ENCODE measurements around the gene MZF1. TPM values are rescaled to one million over a fixed set of nuclear protein-coding genes. Genes with fewer than 3 reads are reported as not detected.
"Not testable (repeated sequence)": the region's sequence is repeated elsewhere in the genome, so short reads cannot be mapped to it uniquely, and the experiment has no call there.

Gene MZF1
- 18.6 and 23.1 TPM in 2 replicates for total RNA-seq

DNA sequence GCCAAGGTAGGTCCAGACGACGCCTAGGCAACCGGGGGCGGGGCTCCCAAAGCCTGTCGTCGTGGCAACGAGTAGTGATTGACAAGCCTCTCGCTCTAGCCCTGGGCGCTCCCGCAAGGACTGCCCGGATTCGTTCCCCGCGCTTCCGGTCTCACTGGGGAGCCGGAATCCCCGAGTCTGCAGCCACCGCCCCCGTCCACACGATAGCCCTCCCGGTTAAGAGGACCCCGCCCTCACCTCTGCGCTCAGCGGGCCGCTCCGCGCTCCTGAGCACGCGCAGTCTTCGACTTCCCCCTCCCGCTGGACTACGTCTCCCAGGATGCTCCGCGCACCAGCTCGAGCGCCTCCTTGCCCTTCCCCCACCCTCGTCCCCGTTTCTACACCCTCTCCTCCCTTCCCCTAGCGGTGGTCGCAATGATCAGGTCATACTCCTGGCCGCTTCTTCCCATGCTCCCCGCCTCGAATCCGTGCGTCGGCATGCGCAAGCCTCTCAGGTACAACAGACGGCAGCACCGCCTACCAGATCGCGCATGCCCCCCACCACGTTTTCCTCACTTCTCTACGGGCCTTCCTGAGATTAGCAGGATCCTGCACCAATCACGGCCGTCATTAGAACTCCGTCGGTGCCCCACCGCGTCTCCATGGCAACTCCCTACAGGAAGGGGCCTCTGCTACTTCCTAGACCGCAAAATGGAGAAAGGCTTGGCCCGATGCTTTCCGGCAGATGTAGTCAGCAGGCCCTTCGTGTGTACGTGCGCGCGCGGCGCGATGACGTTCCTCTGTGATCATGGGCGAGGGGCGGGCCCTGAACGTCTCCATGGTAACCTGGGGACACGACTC lies at the start of gene MZF1:
MZF1 (minus strand) TSS at position 518 of the 840 bp plus-strand sequence. CDS start 1,946 bp downstream, outside the sequence.
- DNase-seq (ENCODE audit: extremely low read depth, low read depth, low spot score) = peak; percentile 98

DNA sequence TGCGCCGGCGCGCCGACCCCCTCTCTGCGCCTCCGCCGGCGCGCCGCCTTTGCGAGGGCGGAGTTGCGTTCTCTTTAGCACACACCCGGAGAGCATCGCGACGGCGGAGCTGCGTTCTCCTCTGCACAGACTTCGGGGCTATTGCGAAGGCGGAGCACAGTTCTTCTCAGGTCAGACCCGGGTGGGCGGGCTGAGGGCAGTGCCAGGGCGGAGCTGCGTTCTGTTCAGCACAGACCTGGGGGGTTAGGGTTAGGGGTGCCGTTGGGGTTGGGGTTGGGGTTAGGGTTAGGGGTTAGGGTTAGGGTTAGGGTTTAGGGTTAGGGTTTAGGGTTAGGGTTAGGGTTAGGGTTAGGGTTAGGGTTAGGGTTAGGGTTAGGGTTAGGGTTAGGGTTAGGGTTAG lies 34.1 kb upstream of the MZF1 start:
- not testable (repeated sequence) for DNase-seq (ENCODE audit: extremely low read depth, low read depth, low spot score)

DNA sequence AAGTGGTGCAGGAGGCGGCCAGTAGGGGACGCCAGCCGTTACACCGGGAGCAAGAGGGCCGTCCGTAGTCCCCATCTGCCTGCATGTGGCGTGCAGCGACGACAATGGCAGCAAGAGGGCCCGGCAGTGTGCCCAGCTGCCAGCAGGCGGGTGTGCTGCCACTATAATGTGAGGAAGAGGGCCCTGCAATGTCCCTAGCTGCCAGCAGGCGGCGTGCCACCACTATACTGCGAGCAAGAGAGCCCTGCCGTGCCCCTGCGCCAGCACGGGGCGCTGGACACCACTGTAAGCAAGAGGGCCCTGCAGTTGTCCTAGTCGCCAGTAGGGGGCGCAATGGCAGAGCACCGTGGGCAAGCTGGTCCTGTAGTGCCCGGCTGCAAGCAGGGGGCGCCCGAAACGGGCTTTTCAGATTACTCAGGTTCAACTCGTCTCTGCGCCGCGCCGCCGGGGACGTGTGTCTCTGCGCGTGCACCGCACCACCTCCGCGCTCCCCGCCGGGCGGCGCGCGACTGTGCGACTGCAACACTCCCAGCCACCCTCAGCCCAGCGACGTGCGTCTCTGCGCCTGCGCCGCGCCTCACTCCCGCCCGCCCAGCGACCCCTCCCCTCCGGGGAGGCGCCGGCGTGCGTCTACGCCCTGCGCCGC lies 33.2 kb upstream of the MZF1 start:
- DNase-seq (ENCODE audit: extremely low read depth, low read depth, low spot score) = not testable (repeated sequence)

DNA sequence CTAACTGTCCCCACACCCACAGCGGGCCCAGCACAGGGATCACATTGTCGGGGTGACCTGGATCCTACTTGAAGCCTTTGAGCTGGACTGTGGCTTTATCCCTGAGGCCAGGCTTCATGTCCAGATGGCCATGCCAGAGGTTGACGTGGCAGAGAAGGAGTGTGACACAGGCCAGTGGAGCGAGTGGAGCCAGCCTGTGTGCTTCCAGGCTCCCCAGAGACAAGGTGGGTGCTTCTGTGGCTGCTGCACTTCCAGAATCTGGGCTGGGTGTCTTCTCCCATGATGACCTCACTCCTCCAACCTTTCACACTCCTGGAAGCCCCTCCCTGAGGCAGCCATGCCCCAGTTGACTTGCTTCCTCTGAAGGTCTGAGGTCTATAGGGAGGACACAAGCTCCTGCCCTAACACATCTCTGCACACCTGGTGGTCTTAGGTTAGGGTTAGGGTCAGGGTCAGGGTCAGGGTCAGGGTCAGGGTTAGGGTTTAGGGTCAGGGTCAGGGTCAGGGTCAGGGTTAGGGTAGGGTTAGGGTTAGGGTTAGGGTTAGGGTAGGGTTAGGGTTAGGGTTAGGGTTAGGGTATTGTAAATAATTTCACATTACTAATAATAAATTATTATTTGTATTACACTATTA lies 13.1 kb upstream of the MZF1 start:
- no peak for DNase-seq (ENCODE audit: extremely low read depth, low read depth, low spot score)

DNA sequence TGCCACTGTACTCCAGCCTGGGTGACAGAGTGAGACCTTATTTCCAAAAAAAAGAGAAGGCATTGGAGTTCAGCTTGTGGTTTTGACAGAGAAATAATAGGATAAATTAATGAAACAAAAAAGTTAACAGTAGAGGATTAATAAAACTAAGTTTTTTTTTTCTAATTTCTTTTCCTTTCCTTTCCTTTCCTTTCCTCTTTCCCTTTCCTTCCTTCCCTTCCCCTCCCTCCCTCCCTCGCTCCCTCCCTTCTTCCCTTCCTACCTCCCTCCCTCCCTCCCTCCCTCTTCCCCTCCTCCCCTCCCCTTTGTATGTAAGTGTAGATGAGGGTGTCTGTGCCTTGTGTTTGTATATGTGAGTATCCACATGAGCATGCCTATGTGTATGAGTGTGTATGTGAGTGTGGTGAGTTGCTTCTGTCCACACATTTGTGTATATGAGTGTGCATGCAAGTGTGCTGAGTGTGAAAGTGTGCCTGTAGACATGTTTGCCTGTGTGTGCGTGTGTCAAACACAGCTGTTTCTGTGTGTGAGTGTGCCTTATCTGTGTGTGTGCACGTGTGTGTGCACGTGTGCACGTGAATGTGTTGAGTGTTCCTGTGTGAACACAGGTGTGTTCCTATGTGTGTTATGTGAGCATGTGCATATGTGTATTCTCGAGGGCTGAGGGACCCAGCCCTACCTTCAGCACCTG lies 12.5 kb upstream of the MZF1 start:
- no peak for DNase-seq (ENCODE audit: extremely low read depth, low read depth, low spot score)

DNA sequence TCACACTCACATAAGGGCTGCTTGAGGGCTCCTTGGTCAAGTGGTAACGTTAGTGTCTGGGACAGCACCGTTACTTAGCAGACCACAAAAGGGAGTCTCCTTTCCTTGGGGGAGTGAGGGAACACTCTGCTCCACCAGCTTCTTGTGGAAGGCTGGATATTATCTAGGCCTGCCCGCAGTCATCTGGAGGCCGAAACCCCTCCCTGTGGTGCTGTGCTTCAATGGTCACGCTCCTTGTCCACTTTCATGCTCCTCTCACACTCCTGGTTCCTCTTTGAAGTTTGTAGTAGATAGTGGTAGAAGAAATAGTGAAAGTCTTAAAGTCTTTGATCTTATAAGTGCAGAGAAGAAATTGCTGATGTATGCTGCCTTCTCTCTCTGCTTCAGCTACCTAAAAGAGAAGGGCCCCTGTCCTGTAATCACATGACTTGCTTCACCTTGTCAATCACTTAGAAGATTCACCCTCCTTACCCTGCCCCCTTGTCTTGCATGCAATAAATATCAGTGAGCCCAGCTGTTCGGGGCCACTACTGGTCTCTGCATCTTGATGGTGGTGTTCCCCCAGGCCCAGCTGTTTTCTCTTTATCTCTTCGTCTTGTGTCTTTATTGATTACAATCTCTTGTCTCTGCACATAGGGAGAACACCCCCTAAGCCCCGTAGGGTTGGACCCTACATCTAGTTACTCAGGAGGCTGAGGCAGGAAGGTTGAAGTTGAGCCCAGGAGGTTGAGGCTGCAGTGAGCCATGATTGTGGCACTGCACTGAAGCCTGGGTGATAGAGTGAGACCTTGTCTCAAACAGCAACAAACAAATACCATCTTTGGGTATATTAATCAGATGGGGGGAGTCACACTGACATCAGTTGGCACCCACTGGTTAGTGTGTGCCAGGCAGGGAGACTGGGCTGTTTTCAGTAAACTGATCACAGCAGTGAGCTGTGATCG lies 11.6 kb upstream of the MZF1 start:
- DNase-seq (ENCODE audit: extremely low read depth, low read depth, low spot score) = no peak

DNA sequence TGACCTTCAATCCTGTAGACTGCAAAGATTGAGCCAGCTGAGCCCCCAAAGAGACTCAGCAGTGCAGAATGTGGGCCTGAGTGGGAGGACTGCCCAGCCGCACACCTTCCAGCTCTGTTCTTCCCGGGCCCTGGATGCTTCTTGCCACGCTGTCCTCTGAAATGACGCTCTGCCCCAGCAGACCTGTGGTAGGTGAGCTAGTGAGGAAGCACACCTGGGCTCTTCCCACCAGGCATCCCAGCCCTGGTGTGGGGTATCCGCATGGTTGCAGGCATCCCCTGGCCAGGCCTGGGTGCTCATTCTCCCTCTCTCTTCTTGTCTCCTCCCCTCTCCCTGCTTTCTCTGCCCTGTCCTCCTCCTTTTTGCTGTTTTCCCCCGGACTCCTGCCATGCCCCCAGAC lies 9.8 kb upstream of the MZF1 start:
- DNase-seq (ENCODE audit: extremely low read depth, low read depth, low spot score) = no peak

DNA sequence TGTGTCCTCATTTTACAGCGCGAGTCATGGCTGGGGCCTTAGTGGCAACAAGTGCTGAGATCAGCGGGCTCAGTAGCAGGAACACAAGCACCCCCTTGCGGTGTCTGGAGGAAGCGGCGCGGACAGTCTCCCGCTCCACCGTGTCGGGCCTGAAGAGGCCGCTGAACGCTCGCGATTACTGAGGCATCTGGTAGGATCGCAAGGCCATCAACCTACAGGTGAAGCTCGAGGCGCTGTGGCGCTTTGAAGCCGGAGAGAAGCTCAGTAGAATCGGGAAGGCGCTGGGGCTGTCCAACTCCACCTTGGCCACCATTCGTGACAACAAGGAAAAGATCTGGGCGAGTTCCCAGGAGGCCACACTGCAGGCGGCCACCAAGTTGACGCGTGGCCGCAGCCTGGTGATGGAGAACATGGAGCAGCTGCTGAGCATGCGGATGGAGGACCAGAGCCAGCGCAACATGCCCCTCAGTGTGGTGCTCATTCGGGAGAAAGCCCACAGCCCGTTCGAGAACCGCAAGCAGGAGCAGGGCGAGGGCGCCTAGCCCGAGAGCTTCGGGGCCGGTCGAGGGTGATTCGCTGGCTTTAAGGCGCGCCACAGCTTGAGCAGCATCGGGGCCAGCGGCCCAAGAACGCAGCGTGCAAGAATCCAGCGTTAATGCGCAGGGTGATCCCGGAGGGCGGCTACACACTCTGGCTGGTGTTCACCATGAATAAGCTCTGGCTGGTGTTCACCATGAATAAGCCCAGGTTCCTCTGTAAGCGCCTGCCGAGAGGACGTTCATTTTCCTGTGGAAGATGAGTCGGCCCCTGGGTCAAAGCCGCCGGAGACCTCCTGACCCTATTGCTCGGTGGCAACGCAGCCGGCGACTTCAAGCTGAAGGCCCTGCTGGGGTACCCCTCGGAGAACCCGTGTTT lies 8.3 kb upstream of the MZF1 start:
- DNase-seq (ENCODE audit: extremely low read depth, low read depth, low spot score) = no peak

DNA sequence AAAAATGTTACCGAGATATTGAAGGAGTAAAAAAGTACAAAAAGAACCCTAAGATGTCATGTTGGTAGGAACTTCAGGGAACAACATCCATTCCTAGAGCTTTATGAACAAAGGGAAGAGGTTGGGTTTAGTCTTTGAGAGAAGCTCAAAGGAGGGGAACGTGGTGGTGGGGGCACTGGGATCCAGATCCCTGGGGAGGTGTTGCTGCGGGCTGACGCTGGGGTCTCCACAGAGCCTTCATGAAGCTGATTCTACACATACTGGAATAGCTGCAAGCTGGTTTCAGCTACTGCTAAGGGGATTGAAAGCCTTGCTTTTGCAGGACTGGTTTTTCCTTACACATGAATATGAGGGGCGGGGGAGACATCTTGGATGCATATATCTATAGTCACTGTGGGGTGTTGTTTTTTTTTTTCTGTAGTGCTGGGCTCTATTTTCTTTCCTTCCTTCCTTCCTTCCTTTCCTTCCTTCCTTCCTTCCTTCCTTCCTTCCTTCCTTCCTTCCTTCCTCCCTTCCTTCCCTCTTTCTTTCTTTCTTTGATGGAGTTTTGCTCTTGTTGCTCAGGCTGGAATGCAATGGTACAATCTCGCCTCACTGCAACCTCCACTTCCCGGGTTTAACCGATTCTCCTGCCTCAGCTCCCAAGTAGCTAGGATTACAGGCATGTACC lies 6.5 kb upstream of the MZF1 start:
- DNase-seq (ENCODE audit: extremely low read depth, low read depth, low spot score) = no peak

DNA sequence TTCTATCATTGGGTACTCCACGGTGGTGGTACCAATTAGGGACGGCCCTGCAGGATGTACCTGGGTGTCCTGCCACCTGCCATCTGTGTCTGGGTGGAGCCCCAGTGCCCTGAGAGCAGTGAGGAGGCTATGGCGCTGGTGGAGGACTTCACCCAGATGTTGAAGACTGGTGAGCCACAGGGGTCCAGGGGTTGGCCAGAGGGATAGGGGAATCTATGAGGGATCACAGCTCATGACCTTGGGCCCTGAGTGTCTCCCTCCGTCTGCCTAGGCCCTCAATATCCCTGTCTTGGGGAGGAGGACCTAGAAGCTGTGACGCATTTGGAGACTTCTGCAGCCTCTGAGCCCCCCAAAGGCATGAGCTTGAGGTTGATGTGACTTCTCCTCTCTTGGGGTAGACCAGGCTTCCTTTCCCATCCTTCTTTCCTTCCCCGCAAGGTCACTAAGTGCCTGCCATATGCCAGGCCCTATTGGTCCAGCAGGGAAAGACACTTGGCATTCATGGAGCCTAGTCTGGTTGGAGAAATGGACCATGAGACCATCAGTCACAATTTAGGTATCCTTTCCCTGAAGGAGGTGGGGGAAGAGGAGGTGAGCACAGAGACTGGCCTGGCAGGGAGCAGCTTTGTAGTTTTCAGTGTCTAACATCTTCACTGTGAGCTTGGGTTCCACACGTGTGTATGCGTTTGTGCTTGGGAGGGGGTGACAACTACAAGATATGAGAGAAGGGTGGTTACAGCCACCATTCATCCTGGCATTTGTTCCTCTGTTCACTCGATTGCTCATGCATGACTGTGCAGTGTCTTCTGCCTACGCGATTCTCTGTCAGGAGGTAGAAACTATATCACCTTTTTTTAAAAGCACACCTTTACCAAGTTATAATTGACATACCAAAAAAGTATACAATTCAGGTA lies 5.1 kb upstream of the MZF1 start:
- no peak for DNase-seq (ENCODE audit: extremely low read depth, low read depth, low spot score)

DNA sequence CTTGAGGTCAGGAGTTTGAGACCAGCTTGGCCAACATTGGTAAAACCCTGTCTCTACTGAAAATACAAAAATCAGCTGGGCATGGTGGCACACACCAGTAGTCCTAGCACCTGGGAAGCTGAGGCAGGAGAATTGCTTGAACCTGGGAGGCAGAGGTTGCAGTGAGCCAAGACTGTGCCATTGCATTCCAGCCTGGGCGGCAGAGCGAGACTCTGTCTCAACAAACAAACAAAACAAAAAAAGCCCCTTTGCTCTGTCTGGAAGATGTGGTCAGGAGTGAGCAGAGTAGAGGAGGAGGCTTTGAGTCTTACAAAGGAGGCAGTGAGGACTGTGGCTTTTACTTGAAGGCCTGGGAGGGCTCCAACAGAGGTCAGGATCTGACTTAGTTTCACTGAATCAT lies 4.4 kb upstream of the MZF1 start:
- not testable (repeated sequence) for DNase-seq (ENCODE audit: extremely low read depth, low read depth, low spot score)

DNA sequence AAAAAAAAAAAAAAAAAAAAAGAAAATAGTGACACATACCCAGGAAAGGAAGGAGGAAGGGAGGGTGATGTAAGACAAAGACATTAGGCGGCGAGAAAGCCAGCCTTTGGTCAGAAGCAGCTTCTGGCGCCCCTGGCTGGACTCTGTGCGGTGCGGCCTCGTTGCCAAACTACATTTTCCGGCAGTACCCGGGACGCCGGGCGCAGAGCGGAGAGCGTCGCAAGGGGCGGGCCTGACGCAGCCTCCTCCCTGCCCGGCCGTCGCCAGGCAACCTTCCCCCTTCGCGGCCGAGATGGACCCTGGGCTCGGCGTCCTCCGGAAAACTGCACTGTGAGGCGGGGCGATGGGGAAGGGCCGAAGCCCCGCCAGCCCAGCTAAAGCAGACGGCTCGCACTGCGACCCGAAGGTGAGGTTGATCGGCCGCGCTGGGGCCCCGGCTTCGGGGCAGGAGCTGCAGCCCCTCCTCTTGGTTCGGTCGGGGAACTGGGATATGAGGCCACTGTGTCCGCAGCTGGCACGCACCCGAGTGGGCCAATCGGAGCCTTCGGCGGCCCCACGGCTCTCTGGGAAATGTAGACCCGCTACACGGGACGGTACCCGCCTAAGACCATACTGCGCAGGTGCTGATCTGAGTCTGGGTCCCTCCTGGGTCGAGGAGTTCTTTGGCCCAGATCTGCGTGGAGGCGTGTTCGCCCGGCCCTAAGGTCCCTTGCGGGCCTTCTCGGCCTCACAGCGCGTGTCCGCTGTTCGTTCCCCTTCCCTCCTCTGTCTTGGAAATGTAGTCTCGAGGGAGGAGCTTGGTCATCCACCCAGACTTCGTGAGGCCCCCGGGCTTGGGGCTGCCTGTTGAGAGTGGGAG lies 2.3 kb upstream of the MZF1 start:
- no peak for DNase-seq (ENCODE audit: extremely low read depth, low read depth, low spot score)

DNA sequence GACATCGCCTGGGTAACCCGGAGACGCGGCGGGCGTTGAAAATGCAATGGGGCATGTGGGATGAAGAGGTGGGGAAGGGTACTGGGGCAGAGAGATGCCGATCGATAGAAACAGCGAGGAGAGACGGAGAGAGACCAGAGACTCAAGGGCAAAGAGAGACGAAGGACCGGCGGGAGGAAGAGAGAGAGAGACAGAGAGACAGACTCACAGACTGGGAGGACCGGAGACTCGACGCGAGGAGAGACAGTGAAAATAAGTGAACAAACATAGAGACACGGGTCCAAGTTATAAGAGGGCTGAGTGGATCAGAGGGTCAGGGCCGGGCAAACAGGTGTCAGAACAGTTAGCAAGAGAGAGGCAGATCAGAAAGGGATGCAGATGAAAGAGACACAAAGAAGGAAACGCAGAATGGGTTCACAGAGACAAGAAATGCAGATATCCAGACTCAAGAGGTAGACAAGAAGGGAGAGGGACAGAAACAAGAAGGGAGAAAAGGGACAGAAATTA lies 576 bp upstream of the MZF1 start:
- no peak for DNase-seq (ENCODE audit: extremely low read depth, low read depth, low spot score)

DNA sequence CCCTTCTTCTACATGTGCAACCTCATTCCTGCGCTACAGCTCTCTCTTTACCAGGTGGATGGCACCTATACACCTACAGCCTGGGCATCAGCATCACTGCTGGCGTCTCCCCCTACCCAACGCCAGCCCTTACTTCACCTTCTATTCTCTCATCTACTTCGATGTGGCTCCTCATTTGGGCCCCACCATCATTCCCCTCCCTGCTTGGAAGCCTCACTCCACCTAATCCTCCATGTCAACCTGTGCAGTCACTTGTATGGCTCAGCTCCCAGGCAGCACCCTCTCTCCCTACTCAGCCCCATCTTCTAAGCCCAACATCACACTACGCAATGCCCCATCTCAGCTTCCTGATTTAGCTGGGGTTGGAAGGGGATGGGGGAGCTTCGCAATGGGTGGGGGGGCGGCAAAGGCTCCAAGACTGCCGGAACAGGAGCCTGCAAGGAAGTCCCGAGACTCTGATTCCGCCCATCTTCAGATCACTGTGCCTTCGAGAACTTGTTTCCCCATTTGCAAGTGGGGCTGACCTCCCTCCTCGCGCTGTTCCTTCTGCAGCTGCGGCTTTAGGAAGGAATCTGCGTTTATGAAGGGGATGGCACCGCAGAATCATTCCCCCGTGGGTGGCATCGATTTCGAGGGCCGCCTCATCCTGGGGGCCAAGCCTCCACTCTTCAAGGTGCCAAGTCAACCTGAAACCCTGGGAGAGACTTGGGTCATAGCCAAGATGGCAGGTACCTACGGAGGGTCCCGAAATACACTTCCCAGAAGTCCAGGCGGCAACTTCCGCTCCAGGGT lies 913 bp downstream of the MZF1 start:
- no peak for DNase-seq (ENCODE audit: extremely low read depth, low read depth, low spot score)

DNA sequence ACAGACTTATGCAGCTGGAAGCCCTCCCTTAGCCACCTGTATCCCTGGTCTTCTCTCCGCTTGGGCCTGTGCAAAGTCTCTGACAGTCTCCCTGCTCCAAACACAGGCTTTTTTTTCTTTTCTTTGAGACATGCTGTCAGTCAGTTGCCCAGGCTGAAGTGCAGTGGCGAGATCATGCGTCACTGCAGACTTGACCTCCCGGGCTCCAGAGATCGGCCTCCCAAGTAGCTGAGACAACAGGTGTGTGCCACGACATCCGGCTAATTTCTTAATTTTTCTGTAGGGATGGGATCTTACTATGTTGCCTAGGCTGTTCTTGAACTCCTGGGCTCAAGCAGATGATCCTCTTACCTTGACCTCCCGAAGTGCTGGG lies 1.6 kb downstream of the MZF1 start:
- DNase-seq (ENCODE audit: extremely low read depth, low read depth, low spot score) = no peak
